ENCODE data around the gene GPR78.

The GPR78 gene

DNA sequence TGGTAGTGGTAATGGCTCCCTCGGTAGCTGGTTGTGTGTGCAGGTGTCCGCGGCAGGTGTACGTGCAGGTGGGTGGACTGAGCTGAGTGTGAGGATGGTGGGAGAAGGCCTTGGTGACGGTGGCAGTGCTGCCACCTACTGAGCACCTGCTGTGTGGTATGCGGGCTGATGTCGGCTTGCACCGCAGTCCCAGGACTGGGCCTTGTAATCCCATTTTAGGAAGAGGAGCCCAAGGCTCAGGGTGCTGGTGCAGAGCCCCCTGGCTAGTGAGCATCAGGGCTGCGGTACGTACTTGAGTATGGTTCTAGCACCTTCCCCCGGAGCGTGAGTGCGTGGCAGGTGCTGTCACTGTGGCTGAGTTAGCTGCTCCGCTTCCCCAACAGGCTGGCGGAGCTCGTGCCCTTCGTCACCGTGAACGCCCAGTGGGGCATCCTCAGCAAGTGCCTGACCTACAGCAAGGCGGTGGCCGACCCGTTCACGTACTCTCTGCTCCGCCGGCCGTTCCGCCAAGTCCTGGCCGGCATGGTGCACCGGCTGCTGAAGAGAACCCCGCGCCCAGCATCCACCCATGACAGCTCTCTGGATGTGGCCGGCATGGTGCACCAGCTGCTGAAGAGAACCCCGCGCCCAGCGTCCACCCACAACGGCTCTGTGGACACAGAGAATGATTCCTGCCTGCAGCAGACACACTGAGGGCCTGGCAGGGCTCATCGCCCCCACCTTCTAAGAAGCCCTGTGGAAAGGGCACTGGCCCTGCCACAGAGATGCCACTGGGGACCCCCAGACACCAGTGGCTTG, 6.7 kb downstream of the GPR78 start:
- DNase-seq (ENCODE audit: low spot score) = no peak

DNA sequence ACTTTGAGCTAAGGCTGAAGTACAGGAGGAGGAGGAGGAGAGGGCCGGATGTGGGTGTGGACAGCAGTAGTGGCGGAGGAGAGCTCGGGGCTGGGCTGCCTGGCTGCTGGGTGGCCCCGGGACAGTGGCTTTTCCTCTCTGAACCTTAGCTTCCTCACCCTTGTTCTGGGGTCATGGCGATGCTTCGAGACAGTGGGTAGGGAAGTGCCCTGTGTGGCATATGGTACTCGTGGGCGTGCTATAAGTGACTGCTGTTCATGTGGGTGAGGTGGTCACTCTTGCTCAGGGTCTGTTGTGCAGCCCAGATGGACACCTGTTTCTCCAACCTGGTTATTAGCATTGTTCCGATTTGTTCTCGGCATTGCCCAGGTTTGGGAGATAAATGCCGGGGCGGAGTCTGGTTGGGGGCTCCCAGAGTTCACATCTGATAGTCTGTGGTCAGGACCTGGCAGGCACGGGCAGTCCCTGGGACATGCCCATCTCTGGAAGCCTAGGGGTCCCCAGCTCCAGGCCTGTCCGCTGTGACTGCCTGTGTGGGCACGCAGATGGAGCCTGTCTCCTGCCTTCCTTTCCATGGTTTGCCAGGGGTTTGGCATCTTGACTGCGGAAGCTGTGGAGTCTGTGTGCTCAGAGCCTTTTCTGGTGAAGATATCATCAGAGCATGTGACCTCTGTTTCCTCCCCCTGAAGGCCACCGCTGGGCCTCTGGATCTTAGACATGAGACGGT, 7.4 kb downstream of the GPR78 start:
- DNase-seq (ENCODE audit: low spot score) = no peak

DNA sequence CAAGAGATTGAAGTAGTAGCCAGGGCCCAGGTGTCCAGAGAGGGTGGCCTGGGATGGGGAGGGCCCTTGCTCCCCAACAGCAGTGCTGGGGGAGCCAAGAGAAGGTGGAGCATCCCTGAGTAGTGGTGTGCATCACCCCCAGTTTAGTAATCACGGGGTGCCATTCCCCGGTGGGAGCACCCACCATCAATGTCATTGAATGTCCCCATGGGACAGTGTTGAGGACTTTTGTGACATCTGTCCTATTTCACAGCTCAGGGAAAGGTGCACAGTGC, 7.9 kb downstream of the GPR78 start:
- no peak for DNase-seq (ENCODE audit: low spot score)

DNA sequence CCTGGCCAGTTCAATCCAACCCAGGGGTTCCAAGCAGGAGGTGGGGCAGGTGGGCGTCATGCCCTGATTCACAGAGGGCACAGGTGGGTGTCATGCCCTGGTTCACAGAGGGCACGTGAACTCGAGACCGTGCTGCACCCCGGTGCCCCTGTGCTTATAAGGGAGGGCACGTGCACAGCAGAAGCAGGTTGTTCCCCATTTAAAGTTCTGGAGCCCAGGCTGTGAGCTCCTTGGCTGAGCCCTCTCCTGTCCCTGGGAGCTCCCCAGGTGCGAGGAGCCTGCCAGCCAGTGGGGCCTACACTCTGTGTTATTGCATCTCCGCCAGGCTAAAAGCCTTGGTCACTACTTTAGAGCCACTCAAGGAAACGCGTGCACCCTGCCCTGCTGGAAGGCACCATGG, 9.1 kb downstream of the GPR78 start:
- DNase-seq (ENCODE audit: low spot score) = no peak

DNA sequence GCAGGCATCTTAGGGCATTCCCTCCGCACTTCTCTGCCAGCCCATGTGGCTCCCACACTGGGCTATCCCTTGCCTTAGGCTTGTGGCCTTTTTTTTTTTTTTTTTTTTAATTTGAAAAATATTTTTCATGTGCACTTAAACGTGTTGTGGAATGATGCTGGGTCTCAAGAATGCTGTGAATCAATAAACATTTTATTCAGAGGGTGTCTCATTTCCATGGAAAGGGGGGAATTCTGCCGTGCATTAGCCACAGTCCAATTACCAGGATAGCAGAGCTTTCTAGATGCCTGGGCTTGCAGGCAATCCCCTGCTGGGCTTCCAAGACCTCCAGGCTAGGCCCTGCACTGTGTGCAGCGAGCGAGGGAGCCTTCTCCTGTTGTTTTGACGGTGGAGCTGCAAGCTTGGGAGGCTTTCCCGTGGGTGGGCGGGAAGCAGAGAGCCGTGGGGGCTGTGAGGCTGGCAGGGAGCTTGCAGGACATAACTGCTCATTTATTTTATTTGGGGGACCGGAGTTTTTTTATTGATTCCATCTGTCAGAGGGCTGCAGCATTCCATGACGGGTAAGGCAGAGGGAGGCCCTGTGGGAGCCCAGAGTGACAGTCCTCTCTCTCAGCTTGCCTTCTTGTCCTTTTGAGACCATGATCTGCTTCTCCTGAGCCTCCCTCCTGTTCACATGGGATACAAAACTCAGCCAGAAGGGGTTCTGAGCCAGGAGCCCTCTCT, 9.8 kb downstream of the GPR78 start:
- DNase-seq (ENCODE audit: low spot score) = no peak

DNA sequence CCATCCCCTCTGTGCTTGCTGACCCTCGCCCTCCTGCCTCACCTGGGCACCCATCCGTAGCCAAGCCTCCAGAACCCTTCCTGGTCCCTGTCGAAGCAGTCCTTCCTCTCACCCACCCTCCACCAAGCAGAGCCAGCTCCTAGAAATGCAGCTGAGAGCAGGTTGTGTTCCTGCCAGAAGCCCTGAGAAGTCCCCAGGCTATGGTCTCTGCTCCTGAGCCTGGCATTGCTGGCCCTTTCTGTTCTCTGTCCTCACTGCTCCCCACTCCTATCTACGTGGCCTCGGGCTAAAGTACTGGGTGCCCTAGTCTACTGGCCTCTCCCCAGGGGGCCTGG, 10.3 kb downstream of the GPR78 start:
- no peak for DNase-seq (ENCODE audit: low spot score)

DNA sequence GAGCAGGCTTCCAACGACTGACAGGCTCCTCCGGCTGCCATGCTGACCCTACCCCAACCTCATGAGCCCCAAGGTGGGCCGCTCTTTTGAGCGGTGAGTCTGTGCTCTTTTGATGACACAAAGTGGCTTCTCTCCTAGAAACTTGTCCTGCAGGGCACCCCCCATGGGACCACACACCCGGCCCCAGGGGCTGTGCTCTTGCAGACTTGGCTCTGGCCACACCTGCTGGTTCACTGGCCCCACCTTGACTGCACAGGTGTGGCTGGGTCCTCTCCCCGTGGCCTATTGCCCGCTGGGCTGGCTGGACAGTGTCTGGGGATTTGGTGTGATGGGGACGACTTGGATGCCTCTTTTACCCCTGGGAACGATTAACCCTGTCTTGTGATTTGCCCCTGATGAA, 10.9 kb downstream of the GPR78 start:
- no peak for DNase-seq (ENCODE audit: low spot score)

DNA sequence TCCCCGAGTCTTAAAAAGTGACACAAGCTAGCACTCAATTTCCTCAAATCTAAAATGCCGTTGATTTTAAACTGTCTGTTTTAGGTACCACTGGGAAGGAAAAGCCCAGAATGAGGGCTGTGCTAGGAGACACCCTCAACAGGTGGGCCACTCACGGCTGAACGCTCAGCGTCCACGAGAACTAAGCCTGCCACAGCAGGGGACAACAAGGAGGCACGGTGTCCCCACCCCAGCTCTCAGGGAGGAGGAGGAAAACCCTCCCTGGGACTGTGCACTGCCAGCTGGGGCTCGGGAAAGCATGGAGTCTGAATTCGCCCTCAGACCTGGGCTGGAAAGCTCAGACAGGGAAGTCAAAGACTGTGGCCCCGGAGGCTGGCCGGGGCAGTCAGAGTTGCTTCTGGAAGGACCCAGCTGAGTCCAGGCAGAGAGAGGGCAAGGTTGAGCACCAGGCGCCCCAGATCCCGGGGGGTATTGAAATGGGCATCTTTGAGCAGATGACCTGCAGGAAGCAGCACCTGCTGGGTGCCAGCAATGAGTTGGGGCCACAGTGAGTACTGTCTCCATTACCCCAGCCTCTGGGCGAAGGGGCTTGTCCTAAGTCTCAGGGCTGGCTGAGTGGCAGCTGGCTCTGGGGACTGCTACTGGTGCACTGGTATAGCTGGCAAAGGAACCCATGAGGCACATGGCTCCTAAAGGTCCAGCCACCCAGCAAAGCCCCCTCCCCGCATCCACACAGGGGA, 11.6 kb downstream of the GPR78 start:
- DNase-seq (ENCODE audit: low spot score) = no peak

DNA sequence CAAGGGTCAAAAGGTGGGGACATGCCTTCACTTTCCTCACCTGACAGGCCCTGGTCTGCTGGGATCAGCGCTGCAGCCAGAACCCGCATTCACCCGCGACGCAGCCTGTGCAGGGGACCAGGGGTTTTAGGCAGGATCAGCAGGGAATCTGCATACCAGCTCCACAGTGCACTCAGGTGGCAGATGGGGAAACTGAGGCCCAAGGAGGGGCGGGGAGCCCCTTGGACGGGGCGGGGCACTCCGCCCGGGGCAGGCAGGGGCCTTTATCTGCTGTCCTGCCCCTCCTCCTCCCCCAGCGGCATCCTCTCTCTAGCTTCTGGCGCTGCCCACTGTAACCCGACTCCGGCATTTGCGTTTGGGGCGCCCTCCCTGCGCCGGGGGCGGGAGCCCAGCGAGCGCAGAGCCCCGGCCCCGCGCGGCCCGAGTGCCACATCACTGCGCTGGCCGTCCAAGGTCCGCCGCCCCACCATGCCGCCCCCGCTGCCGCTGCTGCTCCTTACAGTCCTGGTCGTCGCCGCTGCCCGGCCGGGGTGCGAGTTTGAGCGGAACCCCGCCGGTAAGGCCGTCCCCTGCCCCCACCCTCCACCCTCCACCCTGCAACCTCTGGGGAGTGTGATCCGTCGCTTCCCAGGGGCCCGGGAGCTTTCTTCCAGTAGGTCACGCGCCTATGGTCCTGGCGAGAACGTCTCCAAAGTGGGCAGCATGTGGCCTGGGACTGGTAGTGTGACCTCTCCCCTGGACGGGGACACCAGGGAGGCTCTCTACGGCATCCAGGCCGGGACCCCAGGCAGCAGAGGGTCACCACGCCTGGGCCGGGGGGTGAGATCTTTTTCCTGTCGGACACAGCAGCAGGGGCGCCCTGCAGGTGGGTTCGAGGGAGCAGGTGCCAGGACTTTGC, 12.4 kb downstream of the GPR78 start, which contains the start of gene CPZ:
CPZ (plus strand) TSS at position 400 of the 898 bp plus-strand sequence; CDS start at position 469, 69 bp downstream.
- no peak for DNase-seq (ENCODE audit: low spot score)

DNA sequence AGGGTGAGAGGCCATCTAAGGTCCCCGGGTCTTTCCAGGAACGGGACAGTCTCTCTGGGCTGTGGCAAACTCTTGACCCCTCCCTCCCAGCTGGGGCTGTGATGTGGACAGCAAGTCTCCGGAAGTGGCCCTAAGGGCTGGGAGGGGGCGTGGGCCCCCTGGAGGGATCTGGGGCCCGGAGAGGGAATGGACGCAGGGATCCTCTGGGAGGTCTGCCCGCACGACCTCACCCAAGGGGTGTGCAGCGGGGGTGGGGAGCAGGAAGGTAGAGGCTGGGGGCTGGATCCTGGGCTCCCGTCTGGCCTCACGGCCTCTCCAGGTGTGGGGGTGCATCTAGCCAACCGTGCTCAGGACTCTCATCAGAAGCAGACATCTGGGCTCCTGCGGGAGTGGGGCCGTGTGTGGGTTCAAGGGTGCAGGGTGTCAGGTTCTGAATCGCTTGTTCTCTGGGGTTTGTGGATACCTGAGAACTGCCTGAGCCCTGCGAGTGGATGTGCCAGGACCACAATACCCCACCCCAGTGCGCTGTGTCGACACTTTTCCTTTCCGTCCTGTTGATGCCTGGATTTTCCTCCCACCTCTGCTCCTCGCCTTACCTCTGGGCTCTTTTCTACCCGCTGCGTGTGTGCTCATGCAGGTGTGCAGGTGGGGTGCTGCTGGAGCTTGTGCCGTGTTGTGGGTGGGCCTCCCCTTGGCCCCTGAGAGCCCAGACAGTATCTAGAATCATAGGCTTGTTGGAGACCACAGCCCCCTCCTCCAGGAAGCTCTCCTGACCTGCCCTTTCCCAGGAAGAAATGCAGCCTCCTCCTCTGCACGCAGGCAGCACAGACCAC, 13.3 kb downstream of the GPR78 start:
- DNase-seq (ENCODE audit: low spot score) = no peak

DNA sequence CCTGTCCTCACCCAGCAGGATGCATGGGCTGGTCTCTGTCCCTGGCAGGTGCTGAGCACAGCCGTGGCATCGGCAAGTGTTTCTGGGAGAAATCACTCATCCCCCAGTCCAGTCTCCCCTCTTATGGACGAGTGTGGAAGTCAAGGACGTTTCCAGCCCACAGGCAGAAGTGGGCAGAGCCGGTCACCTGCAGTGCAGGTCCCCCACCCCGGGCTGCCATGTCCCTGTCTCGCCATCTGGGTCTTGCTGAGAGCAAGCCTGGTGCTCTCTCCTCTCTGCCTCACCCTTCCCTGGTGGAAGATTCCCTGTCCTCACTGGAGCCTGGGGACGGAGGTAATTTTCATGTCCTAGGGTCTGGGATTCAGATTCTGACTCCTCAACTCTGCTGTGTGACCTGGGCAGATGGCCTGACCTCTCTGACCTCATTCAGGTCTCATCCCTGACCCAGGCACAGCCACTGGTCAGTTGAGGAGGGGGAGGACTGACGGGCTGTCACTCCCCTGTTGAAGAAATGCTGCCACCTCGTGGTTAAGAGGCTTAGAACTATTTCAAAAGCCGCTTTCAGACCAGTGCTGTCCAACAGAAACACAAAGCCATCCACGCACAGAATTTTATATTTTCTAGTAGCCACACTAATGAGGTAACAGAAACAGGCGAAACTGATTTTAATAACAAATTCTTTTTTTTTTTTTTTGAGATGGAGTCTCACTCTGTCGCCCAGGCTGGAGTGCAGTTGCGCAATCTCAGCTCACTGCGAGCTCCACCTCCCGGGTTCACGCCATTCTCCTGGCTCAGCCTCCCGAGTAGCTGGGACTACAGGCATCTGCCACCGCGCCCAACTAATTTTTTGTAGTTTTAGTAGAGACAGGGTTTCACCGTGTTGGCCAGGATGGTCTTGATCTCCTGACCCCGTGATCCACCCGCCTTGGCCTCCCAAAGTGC, 14.2 kb downstream of the GPR78 start:
- peak; percentile 66 for DNase-seq (ENCODE audit: low spot score)

DNA sequence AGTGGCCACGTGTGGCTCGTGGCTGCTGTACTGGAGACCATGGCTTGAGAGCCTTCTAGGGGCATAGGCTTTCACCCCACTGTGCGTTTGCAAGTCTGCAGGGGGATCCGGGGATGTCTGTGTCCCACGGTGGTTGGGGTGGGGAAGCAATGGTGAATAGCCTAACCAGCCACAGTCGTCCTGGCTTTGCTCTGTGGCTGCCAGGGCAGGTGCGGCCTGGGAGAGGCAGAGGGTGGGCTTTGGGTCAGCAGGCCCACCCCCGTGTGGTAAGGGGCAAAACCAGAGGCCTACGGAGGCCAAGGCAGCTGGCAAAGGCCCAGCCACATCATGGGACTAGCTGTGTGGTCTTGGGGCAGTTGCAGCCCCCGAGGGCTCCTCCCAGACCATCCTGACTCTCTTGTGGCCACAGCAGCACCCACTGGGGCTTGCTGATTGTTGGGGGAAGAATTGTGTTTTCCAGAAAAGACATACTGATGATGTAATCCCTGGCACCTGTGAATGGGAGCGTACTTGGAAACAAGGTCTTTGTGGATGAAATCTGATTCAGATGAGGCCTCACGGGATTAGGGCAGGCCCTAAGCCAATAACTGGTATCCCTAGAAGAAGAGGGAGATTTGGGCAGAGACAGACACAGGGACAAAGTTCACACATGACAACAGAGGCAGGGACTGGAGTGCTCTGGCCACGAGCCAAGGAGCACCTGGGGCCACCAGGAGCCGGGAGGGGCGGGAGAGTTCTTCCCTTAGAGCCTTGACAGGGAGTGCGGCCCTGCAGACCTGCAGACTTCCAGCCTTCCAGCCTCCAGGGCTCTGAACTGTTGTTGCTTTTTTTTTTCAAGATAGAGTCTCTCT, 15.3 kb downstream of the GPR78 start:
- no peak for DNase-seq (ENCODE audit: low spot score)

DNA sequence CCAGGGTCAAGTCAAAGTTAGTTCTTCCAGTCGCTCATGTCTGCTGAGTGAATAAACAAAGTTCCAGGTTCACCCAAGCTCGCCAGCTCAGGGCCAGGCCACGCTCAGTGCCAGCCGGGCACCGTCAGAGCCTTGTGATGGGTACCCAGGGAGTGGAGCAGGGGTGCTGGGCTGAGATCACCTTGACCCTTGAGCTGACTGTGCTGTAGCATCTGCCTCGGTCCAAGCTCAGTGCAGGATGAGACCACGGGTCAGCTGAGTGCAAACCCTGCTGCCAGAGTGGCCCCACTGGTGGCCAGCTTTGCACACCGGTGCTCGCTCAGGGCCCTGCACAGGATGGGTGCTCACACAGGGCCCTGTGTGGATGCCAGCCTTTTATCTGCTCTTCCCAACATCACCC, 16.7 kb downstream of the GPR78 start:
- no peak for DNase-seq (ENCODE audit: low spot score)

DNA sequence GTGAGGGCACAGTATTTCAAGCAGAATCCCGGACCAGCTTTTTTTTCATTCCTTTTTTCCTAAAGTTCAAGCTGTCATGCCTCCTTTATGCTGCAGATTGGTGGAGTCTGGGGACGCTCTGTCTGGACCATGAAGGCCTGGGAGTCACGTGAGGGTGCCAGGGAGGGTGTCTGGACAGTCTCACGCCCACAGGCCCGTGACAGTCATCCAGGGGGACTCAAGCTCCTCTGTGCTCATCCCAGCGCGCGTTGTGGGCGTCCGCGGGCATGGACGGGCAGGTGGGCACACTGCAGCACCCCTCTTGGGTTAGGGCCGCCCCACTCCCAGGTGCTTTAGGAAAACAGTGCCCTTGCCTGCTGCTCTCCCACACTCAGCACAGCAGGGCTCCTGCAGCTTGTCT, 17.1 kb downstream of the GPR78 start:
- DNase-seq (ENCODE audit: low spot score) = no peak

DNA sequence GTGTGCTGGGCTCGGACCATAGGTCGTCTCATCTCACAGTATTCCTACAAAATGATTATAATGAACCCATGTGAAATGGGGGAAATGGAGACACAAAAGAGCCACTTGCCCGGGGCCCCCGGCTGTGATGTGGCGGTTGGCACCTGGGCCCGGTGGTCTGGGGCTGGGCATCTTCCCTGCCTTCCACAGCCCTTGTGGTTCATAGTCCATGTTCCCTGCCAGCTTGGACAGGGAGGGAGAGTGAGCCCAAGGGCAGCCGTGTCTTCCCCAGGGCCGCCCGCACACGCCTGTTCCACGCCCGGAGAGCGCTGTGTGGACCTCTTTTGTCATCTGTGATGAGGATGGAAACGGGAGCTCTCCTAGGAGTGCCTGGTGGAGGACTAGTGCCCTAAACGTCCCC, 17.6 kb downstream of the GPR78 start:
- no peak for DNase-seq (ENCODE audit: low spot score)

DNA sequence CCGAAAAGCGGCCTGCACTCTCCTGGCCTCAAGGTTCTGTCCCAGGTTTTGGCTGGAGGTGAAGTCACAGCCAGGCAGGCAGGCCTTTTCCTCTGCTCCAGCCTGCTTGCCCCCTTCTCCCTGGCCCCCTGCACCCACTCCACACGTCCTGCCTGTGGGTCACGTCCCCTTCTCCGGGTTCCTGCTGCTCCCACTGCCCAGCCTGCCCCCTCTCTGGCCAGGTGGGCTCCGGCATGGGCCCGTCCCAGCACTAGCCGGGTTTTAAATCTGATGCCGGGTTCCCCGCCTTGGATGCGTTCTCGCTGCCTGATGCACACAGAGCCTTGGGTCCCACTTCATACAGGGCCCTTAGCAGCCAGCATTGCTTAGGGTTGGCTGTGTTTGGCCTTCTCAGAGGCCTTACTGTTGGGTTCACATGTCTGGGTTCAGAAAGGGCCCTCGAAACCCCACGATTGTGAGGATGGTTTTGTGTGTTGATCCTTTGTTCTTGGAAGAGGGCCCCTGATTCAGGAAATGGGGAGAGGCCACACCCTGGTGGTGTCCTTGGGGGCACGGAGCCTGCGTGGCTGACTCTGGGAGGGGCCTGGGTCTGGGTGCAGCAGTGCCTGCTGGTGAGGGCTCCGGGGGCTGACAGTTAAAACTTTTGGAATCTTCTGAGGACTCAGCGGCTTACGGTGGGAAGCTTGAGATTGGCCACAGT, 18.3 kb downstream of the GPR78 start:
- DNase-seq (ENCODE audit: low spot score) = no peak

DNA sequence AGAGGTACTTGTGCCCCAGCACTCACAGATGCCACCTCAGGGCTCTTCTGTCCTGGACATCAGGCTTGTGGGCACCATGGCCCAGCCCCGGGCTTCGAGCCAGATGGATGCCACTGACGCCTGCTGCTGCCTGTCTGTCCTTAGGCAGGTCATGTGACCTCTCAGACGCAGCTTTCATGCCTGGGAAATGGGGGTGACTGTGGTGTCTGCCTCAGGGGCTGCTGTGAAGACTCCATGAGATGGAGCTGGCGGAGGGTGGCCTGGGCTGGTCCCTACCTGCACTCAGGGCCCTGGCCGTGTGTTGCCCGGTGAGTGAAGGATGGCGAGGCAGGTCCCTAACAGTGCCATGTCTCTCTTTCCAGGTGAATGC, 18.9 kb downstream of the GPR78 start:
- DNase-seq (ENCODE audit: low spot score) = no peak

DNA sequence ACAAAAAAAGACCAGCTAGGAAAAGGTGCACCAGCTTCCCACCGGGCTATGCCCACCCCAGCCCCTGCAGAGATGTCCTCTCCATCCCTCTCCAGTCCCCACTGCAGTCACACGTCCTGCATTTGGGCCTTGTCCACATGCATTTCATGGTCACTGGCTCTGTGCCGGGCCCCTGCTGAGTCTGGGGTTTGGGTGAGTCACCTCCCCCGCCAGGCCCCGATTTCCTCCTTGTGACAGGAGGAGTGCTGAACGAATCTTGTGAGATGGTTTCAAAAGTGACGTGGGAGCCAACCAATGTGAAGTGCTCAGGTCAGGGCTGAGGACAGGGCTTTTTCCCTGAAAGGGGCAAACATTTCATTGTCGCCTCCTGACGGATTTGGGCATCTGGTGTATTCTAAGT, 19.5 kb downstream of the GPR78 start:
- no peak for DNase-seq (ENCODE audit: low spot score)

All from kidney capillary endothelial cell (primary cell).